ENCODE data around the gene IFNAR1.

The IFNAR1 gene

DNA sequence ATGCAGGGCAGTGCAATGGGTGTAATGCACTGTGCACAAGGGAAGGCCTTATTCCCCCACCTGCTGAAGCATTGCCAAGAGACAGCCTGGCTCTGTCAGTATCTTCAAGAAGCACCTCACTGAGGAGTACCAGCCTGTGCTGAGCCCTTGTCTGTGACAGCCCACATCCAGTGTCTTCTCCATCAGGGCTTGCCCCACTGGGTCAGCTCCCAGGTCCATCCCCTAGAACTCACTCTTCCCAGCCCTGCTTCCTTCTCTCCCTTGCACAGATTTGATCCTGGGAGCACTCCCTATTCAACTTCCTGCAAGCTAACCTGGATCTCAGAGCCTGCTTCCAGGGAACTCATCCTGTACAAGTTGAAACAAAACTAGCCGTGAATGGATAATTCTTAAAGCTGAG, 44.8 kb downstream of the IFNAR1 start:
- Histone ChIP-seq H3K9ac (ENCODE audit: low read length) (no peak overlapping the region), H3K9me3 (ENCODE audit: insufficient read depth, low read length) (peaks cover 18% of the 10 kb centered on the region; the same call in 1 of the 2 replicates)
- no peak for TF ChIP-seq EZH2phosphoT487 (conservative IDR thresholded peaks at IDR 0.05; ENCODE audit: low read length)
- no peak for TF ChIP-seq CTCF (IDR thresholded peaks at IDR 0.05; ENCODE audit: insufficient read depth, low read length, poor library complexity, severe bottlenecking)

GRCh38 chr21:33370305-33370704, 45.5 kb downstream of the IFNAR1 start:
- Histone ChIP-seq H3K9me3 (ENCODE audit: insufficient read depth, low read length) (peaks cover 18% of the 10 kb centered on the region; the same call in 1 of the 2 replicates), H3K27ac (ENCODE audit: low read depth, low read length) (no peak overlapping the region), H3K79me2 (ENCODE audit: insufficient read depth, low read length) (no peaks in the 10 kb centered on the region), H3K4me3 (ENCODE audit: insufficient read depth, low read length, poor library complexity, severe bottlenecking) (no peak overlapping the region), H3K4me2 (ENCODE audit: low read depth, low read length, poor library complexity, severe bottlenecking) (peak overlapping the region; percentile 4), H3K27me3 (ENCODE audit: low read length) (no peaks in the 10 kb centered on the region), H3K9me2 (replicated peaks; ENCODE audit: insufficient read depth, low read length) (no peaks in the 10 kb centered on the region), H2AFZ (ENCODE audit: low read depth, low read length, severe bottlenecking) (peak overlapping the region; percentile 14), H3K36me3 (ENCODE audit: low read length) (no peaks in the 10 kb centered on the region), H3K9ac (ENCODE audit: low read length) (no peak overlapping the region), H3F3A (ENCODE audit: insufficient read depth) (peaks cover 19% of the 10 kb centered on the region), H4K20me1 (ENCODE audit: low read depth, low read length) (no peaks in the 10 kb centered on the region)
- TF ChIP-seq CTCF (IDR thresholded peaks at IDR 0.05; ENCODE audit: insufficient read depth, low read length, poor library complexity, severe bottlenecking) (no peak), EZH2phosphoT487 (conservative IDR thresholded peaks at IDR 0.05; ENCODE audit: low read length) (no peak)

More for the DNA sequence above, 44.8 kb downstream of the IFNAR1 start:
- no peaks in the 10 kb centered on the region for H3K79me2 ChIP-seq (ENCODE audit: insufficient read depth, low read length)
- no peaks in the 10 kb centered on the region for H3K27me3 ChIP-seq (ENCODE audit: low read length)
- no peaks in the 10 kb centered on the region for H3K36me3 ChIP-seq (ENCODE audit: low read length)
- no peak overlapping the region for H3K27ac ChIP-seq (ENCODE audit: low read depth, low read length)
- H3K4me2 ChIP-seq (ENCODE audit: low read depth, low read length, poor library complexity, severe bottlenecking), result no peak overlapping the region
- no peak overlapping the region for H2AFZ ChIP-seq (ENCODE audit: low read depth, low read length, severe bottlenecking)
- no peak overlapping the region for H3K4me3 ChIP-seq (ENCODE audit: insufficient read depth, low read length, poor library complexity, severe bottlenecking)
- H3K9me2 ChIP-seq (replicated peaks; ENCODE audit: insufficient read depth, low read length), result no peaks in the 10 kb centered on the region
- peaks cover 12% of the 10 kb centered on the region for H3F3A ChIP-seq (ENCODE audit: insufficient read depth)
- no peaks in the 10 kb centered on the region for H4K20me1 ChIP-seq (ENCODE audit: low read depth, low read length)

DNA sequence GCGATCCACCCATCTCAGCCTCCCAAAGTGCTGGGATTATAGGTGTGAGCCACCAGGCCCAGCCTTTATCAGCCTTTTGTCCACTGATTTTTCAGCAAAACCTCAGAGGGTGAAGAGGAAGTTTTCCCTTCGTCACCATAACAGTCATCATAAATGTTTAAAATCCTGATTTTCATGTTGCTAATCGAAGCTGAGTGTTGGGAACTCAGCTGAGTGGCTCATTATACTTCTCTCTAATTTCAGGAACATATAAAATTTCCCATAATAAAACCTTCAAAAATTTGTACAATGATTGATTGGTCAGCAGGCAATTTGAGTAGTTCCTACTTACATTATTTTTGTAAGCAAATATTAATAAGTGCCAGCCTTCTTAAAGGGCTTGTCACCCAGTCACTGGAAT, 46.6 kb downstream of the IFNAR1 start:
- Histone ChIP-seq H3K79me2 (ENCODE audit: insufficient read depth, low read length) (no peaks in the 10 kb centered on the region), H4K20me1 (ENCODE audit: low read depth, low read length) (no peaks in the 10 kb centered on the region), H3K4me2 (ENCODE audit: low read depth, low read length, poor library complexity, severe bottlenecking) (no peak overlapping the region), H3K9me3 (ENCODE audit: insufficient read depth, low read length) (peaks cover 18% of the 10 kb centered on the region; the same call in 1 of the 2 replicates), H3K4me3 (ENCODE audit: insufficient read depth, low read length, poor library complexity, severe bottlenecking) (no peak overlapping the region), H3K27me3 (ENCODE audit: low read length) (no peaks in the 10 kb centered on the region), H3K9ac (ENCODE audit: low read length) (no peak overlapping the region), H3K27ac (ENCODE audit: low read depth, low read length) (peak overlapping the region; percentile 50), H3K36me3 (ENCODE audit: low read length) (no peaks in the 10 kb centered on the region), H3K9me2 (replicated peaks; ENCODE audit: insufficient read depth, low read length) (no peaks in the 10 kb centered on the region), H3F3A (ENCODE audit: insufficient read depth) (peaks cover 25% of the 10 kb centered on the region), H2AFZ (ENCODE audit: low read depth, low read length, severe bottlenecking) (no peak overlapping the region)
- TF ChIP-seq CTCF (IDR thresholded peaks at IDR 0.05; ENCODE audit: insufficient read depth, low read length, poor library complexity, severe bottlenecking) (no peak), EZH2phosphoT487 (conservative IDR thresholded peaks at IDR 0.05; ENCODE audit: low read length) (no peak)
